GM21367 (cell line): ENCODE results near the gene ITPK1.

Experiments used
- ATAC-seq: cut with Tn5 transposase; IDR thresholded peaks from one replicate; pipeline ENCODE4 v1.9.1; 2021; ENCODE audit not compliant: unreplicated experiment

The ITPK1 gene

DNA sequence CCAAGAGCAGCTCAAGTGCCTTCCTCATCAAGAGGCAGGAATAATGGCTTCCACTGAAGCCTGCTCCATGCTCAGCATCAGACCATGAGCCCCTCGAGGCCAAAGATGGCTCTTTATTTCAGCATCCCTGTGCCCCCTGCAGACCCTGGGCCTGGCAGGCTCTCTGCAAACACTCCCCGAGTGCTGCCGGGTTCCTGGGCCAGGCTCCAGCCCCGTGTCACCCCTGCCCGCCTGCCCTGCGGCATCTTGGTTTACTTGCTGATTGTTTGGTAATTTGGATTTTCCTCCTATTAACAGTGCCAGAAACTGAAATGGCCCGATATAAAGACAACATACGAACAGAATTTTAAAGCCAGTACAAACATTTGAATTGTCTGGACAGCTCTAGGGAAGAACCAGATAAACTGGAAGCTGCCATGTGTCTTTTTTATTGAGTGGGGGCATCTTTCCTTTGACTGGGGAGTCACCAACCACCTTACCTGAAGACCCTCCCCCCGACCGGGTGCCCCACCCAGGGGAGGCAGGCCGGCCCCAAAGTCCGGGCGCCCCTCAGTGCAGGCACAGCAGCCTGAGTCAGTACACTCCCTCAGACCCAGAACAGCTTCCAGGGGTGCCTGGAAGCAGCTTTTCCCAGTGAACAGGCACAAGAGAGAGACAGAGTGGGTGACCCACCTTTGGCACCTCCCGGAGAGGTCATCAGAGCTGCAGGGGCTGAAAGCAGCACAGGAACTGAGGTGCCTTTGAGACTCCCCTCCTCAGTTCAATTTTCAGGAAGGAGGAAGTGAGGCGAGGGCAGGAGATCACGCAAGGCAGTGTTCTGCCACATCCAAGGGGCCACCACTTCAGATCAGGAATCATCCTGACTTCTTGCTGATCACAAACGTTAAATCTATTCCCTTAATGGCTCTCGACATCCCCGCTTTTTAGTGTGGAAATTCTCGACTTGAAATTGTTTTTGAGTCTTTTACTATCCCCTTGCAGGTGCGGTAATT lies 30.6 kb downstream of the ITPK1 start:
- no peak for ATAC-seq

DNA sequence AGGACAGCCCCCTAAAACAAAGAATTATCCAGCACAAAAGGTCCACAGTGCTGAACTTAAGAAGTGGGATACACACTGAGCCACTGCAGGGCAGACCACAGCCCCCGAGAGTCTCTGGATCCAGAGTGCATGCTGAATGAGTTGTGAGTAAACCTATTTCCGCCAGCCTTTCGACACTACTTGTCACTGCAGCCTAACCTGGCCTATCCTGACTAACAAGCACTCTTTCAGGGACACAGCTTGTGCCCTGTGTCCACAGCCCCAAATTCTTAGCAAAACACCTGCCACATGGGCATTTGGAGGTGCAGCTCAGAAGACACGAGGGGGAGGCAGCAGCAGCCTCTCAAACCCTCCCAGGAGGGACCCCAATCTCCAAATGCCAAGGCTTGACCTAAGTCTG lies 31.3 kb downstream of the ITPK1 start:
- no peak for ATAC-seq

DNA sequence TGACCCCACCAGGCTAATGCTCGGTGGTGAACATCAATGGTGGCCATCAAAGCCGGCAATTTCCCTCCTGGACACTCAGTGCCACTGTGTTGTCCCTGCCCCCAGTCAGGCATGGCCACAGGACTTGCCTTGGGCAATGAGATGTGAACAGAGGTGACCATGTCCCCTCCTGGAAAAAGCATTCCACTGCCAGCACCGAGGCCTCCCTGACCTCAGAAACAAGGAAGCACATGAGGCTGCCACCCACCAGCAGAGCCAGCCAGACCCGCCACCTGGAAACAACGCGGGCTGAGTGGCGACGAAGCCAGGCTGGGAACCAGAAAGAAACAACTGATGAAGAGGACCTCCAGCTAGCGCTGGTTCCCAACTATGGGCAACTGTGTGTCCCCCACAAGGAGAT lies 31.8 kb downstream of the ITPK1 start:
- ATAC-seq, result no peak

DNA sequence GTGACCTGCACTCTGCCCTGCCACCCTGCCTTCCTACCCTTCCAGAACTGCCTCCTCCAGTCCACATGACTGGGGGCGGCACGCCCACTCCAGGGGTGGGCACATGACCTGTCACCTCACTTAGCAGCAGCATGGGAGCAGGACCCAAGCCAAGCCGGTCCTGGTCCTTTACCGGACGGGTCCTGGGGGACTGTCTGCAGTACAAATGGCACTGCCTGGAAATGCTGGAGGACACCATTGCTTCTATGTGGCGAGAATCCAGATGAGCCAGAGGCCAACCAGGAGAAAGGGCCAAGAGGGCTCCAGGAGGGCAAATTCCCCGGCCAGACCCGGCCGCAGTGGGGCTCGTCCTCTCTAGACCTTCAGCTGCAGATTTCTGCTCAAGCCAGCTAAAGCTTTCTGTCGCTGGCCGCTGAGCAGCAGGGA lies 33.1 kb downstream of the ITPK1 start:
- no peak for ATAC-seq

GRCh38 chr14:93081876-93082570 lies 33.7 kb downstream of the ITPK1 start:
- ATAC-seq, result no peak

DNA sequence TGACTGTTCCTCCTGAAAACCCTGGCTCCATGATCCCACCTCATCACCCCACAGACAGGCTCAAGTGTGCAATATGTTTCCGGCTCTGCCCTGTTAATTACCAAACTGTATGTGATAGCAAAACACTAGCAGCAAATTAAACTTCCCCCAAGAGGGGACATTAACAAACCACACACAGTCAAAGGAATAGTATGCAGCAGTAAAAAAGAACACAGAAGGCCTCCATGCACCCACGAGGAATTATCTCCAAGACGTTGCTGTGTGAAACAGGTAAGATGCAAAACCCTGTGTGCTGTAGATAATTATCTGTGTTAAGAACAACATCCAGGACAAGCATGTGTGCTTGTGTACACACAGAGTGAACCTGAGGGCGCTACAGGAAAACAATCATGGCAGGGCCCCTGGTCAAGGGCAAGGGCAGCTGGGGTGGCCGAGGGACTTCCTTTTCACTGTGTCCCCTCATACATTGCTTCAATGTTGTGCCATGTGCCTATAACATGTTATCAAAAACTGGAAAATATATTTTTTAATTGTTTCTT lies 35.8 kb downstream of the ITPK1 start:
- no peak for ATAC-seq

DNA sequence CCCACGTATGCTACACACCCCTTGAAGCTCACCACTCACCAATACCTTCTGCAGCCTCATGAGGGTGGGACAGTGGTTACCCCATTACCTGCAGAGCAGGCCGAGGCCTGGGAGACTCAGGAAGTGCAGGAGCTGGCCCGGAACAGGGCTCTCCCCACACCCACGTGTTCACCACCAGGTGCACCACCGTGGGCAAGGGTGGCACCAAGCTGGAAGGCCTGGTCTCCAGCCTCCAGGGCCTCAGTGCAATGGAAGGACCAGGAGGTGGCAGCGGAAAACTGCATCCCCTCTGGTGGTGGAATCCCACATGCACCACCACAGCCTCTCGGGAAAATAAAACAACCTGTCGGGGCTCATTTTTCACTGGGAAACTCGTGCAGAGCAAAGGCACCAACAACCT lies 36.4 kb downstream of the ITPK1 start:
- no peak for ATAC-seq

DNA sequence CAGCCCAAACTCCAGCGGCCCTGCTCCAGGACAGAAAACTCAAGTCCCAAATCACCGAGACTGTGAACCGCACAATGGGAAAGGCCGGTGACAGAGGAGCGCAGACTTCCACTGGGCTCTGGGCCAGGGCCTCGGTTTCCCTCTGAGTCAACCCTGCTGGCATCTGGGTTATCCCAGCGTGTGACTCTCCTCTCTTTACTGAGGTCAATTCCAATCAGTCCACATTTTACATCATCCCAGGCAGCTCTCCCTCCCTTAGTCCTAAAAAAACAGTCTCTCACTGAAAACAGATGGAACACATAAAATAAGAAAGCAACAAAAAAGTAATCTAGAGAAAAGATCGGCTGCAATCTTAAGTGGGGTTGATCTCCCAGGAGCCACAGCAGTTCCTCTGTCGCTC lies 36.9 kb downstream of the ITPK1 start:
- ATAC-seq, result no peak

- ATAC-seq, result no peak
Observed at GRCh38 chr14:93076755-93077154, 39.0 kb downstream of the ITPK1 start.

- no peak for ATAC-seq
Observed at GRCh38 chr14:93075891-93076290, 39.8 kb downstream of the ITPK1 start.

DNA sequence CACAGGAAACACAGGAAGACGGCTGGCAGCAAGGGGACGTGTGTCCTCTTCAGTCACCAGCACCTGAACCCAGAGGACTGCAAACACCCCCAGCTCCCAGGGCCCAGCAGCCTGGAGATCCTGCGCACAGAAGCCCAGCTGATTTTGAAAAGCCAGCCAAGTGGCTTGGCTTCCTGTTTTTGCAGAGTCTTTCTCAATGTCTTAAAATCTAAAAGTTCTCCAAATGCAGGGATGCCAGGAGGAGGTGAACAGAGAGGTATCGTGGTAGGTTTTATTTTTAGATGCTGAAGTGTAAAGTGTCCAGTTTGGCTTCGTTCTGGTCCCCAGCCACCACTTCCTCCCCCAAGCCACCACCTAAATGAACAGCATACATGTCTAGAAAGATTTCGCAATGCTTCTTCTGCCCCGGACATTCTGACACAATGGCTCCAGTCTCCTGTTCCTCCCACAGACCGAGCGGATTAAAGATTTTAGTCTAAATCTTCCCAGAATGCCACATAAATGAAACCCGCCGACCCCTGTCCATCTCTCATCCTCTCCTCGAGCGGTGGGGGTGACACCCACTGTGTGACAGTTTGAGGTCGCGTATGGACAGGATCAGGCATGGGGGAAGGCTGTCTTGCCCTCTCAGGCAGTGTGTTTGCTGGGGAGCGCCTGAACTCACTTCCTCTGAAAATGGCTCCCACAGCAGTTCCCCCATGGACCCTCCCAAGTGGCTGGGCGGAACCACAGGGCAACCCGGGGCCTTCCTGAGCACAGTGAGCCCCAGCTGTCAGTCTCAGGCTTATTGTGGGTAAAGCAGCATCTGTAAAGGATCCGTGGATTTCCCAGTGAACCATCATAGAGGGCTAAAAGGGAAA lies 41.6 kb downstream of the ITPK1 start:
- ATAC-seq, result no peak

GRCh38 chr14:93073358-93073707 lies 42.4 kb downstream of the ITPK1 start:
- no peak for ATAC-seq

GRCh38 chr14:93072659-93073357 lies 42.9 kb downstream of the ITPK1 start:
- ATAC-seq, result no peak

- no peak for ATAC-seq
Observed at GRCh38 chr14:93068711-93069110, 47.0 kb downstream of the ITPK1 start.

DNA sequence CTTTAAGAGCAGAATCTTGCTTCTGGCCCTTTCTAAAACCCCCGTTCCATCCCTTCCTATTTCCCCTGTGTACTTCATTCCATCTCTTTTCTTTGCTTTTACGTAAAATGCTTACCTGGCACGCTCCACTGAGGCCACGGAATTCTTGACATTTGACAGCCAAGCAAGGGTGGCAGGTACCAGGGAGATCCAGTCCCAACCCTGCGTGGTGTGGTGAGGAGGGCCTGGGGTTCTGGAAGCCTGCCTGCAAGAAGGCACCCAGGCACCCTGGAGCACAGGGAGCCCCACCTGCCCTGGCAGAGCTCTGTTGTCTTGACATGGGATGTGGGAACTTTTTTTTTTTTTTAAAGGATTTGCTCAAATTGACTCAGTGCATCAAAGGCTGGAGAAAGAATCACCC lies 48.6 kb downstream of the ITPK1 start:
- ATAC-seq, result no peak

DNA sequence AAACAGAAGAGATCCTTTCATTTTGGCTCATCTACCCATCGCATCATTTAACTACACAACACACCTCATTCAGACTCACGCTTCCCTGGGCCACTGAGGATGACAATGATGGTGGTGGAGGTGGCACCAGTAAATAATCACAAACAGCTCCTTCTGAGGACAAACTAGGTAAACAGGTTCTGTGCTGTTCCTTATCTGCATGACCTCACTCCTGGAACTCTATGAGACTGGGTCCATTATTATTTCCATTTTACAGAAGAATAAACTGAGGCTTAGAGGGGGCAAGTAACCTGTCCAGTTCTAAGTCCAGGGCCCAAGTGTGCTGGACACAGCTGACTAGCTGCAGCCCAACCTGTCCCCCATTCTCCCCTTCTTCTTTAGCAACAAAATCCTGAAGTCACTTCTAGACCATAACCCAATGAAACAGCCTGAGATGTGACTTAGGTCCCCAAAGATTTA lies 50.4 kb downstream of the ITPK1 start:
- no peak for ATAC-seq

- no peak for ATAC-seq
Observed at GRCh38 chr14:93064411-93065271, 51.1 kb downstream of the ITPK1 start.

DNA sequence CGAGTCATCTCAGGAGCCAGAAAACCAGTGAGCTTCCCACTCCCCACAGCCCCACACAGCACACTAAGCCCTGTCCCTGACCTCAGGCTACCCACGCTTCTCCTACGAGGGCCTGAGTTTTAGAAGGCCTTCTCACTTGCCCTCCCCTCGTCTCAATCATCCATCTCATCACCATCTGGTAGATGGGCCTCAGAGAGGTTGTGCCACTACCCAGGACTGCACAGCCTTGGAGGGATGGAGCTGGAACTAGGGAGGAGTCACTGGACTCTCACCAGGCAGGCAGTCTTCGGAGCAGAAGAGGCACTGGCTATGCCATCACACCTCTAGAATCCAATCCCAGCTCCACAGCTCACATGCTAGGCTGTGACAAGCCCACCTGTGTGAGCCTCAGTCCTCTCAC lies 52.3 kb downstream of the ITPK1 start:
- ATAC-seq, result no peak

GRCh38 chr14:93062890-93063289 lies 52.8 kb downstream of the ITPK1 start:
- no peak for ATAC-seq
